GM19025 (cell line): ENCODE results near the gene TPRKB.
"Not testable (repeated sequence)": the region's sequence is repeated elsewhere in the genome, so short reads cannot be mapped to it uniquely, and the experiment has no call there.

Source experiments
- ATAC-seq: cut with Tn5 transposase; IDR thresholded peaks from one replicate; pipeline ENCODE4 v1.9.1; 2021; ENCODE audit warnings: mild to moderate bottlenecking, low read depth, moderate library complexity; ENCODE audit not compliant: unreplicated experiment

Gene TPRKB

GRCh38 chr2:73740767-73741166, 3.6 kb upstream of the TPRKB start:
- ATAC-seq, result no peak

GRCh38 chr2:73739101-73739500, 2.0 kb upstream of the TPRKB start:
- ATAC-seq, result no peak

GRCh38 chr2:73736378-73736777, 767 bp downstream of the TPRKB start:
- ATAC-seq, result no peak

GRCh38 chr2:73730810-73731209, 6.3 kb downstream of the TPRKB start:
- no peak for ATAC-seq

GRCh38 chr2:73728711-73729110, 8.4 kb downstream of the TPRKB start:
- no peak for ATAC-seq

- no peak for ATAC-seq
Measured at GRCh38 chr2:73728043-73728442, 9.1 kb downstream of the TPRKB start.

- ATAC-seq, result not testable (repeated sequence)
Measured at GRCh38 chr2:73726657-73727056, 10.5 kb downstream of the TPRKB start.

- ATAC-seq, result no peak
Measured at GRCh38 chr2:73718851-73719621, 18.1 kb downstream of the TPRKB start.

GRCh38 chr2:73718421-73718820, 18.7 kb downstream of the TPRKB start:
- no peak for ATAC-seq

- not testable (repeated sequence) for ATAC-seq
Measured at GRCh38 chr2:73717695-73718094, 19.4 kb downstream of the TPRKB start.

- no peak for ATAC-seq
Measured at GRCh38 chr2:73717251-73717606, 19.9 kb downstream of the TPRKB start.

- ATAC-seq, result no peak
Measured at GRCh38 chr2:73716543-73717250, 20.4 kb downstream of the TPRKB start.

GRCh38 chr2:73714091-73714490, 23.1 kb downstream of the TPRKB start:
- ATAC-seq, result no peak

- ATAC-seq, result no peak
Measured at GRCh38 chr2:73708527-73708926, 28.6 kb downstream of the TPRKB start.

GRCh38 chr2:73707636-73708035, 29.5 kb downstream of the TPRKB start:
- ATAC-seq, result no peak

- ATAC-seq, result no peak
Measured at GRCh38 chr2:73707058-73707457, 30.1 kb downstream of the TPRKB start.

GRCh38 chr2:73705091-73705490, 32.1 kb downstream of the TPRKB start:
- ATAC-seq, result no peak

GRCh38 chr2:73704285-73704684, 32.9 kb downstream of the TPRKB start:
- ATAC-seq, result no peak

- ATAC-seq, result no peak
Measured at GRCh38 chr2:73703675-73704074, 33.5 kb downstream of the TPRKB start.

- ATAC-seq, result not testable (repeated sequence)
Measured at GRCh38 chr2:73702852-73703493, 34.2 kb downstream of the TPRKB start.

GRCh38 chr2:73701968-73702665, 35.0 kb downstream of the TPRKB start:
- ATAC-seq, result no peak
